Muscle of leg (tissue), 11 donors: ENCODE measurements around the gene MYH8. TPM values are rescaled to one million over a fixed set of nuclear protein-coding genes. Genes with fewer than 3 reads are reported as not detected.

Experiments used
- DNase-seq: peaks from one replicate; pipeline ENCODE4 v3.0.0; 2013
- H3K27ac ChIP-seq: one replicate; pipeline ENCODE4 v1.5.1; 2013; ENCODE audit warnings: mild to moderate bottlenecking, low read length, control low read depth
- H3K27me3 ChIP-seq: one replicate; pipeline ENCODE4 v1.6.1; 2013; ENCODE audit warnings: low read length; ENCODE audit not compliant: control insufficient read depth, insufficient read depth
- H3K36me3 ChIP-seq: one replicate; pipeline ENCODE4 v1.6.1; 2013; ENCODE audit warnings: low read length; ENCODE audit not compliant: control insufficient read depth, insufficient read depth
- H3K4me1 ChIP-seq: one replicate; pipeline ENCODE4 v1.6.1; 2013; ENCODE audit warnings: low read length; ENCODE audit not compliant: control insufficient read depth, insufficient read depth
- H3K4me3 ChIP-seq: one replicate; pipeline ENCODE4 v1.5.1; 2013; ENCODE audit warnings: low read length, control low read depth
- H3K9me3 ChIP-seq: replicated peaks from 2 replicates; pipeline ENCODE4 v1.6.1; 2013; ENCODE audit warnings: low read depth, low read length; ENCODE audit not compliant: control insufficient read depth
- WGBS: methylation state at CpG from one replicate; pipeline ENCODE4 v1.1.5; 2013; ENCODE audit warnings: missing lambda C conversion rate; ENCODE audit not compliant: insufficient coverage; 5-methylcytosine and 5-hydroxymethylcytosine counted together
- polyA plus RNA-seq, 8 donors: library from polyadenylated mRNA; unstranded; fragments of 120-200 nt; gene quantifications; one replicate each; pipeline versions ENCODE4 v1.2.1 to v1.2.3, GENCODE V29; 2013; ENCODE audit warnings: inconsistent platforms in 1 of 8, low replicate concordance in 1 of 8; ENCODE audit not compliant: insufficient read length in 8 of 8, insufficient read depth in 1 of 8
- total RNA-seq: library from RNA; stranded (reverse); fragments of 120-200 nt; gene quantifications from one replicate; pipeline ENCODE4 v1.2.4, GENCODE V29; 2013

Gene MYH8
- total and polyA plus RNA-seq, 9 donors = 397 to 1,862 (median 1,461) TPM

- DNase-seq = no peak
- H3K36me3 ChIP-seq = no peaks in the 10 kb centered on the region
- H3K4me3 ChIP-seq = no peak overlapping the region
- peaks cover 2% of the 10 kb centered on the region for H3K27me3 ChIP-seq
- peaks cover 7% of the 10 kb centered on the region for H3K4me1 ChIP-seq
- H3K27ac ChIP-seq = no peak overlapping the region
- no peaks in the 10 kb centered on the region for H3K9me3 ChIP-seq
- WGBS = 19% methylated on average over 3 of the region's 4 CpGs
Observed at GRCh38 chr17:10357768-10358167, 64.0 kb downstream of the MYH8 start.

DNA sequence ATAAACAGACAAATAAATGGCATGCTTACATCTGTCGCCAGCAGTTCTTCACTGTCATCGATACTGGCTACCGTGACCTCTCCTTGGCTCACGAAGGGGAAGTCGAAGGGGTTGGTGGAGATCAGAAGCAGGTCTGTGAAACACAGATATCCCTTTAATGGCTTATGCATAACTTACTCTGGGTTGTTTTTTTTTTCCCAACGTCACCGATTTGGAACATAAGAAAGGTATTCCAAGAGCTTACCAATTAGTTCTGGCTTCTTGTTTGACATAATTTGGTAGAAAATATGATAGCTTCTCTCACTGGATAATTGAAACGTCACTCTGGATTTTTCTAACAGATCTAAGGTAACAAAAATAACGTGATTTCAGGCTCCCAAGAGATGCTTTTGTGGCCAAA lies 67.1 kb downstream of the MYH8 start:
- DNase-seq = peak; percentile 14
- WGBS = no CpG with 5 or more reads among the region's 9 CpGs
- no peaks in the 10 kb centered on the region for H3K9me3 ChIP-seq
- no peaks in the 10 kb centered on the region for H3K36me3 ChIP-seq
- H3K27me3 ChIP-seq = peaks cover 2% of the 10 kb centered on the region
- no peak overlapping the region for H3K27ac ChIP-seq
- H3K4me3 ChIP-seq = no peak overlapping the region
- H3K4me1 ChIP-seq = peaks cover 7% of the 10 kb centered on the region

DNA sequence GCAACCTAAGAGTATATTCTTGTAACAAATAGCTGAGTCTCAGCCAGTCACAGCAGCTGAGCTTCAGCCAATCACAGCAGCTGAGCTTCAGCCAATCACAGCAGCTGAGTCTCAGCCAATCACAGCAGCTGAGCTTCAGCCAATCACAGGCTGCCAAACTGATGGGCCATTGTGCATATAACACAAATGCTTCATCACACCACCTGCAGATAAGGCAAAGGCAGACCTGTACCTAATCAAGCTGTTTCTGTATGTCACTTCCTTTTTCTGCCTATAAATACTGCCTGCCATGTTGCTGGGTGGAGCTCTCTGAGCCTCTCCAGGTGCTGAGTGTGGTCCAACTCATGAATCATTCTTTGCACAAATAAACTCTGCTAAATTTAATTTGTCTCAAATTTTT lies 68.9 kb downstream of the MYH8 start:
- H3K27me3 ChIP-seq = peaks cover 2% of the 10 kb centered on the region
- DNase-seq = no peak
- H3K4me1 ChIP-seq = peaks cover 7% of the 10 kb centered on the region
- H3K4me3 ChIP-seq = no peak overlapping the region
- no peaks in the 10 kb centered on the region for H3K9me3 ChIP-seq
- no peak overlapping the region for H3K27ac ChIP-seq
- H3K36me3 ChIP-seq = no peaks in the 10 kb centered on the region

GRCh38 chr17:10349403-10349802 lies 72.3 kb downstream of the MYH8 start:
- no peaks in the 10 kb centered on the region for H3K9me3 ChIP-seq
- no peak overlapping the region for H3K4me3 ChIP-seq
- no CpG with 5 or more reads among the region's 1 CpG for WGBS
- DNase-seq = no peak
- no peaks in the 10 kb centered on the region for H3K36me3 ChIP-seq
- H3K27me3 ChIP-seq = no peaks in the 10 kb centered on the region
- H3K4me1 ChIP-seq = peaks cover 2% of the 10 kb centered on the region
- no peak overlapping the region for H3K27ac ChIP-seq

- no peaks in the 10 kb centered on the region for H3K27me3 ChIP-seq
- H3K9me3 ChIP-seq = no peaks in the 10 kb centered on the region
- no CpG with 5 or more reads among the region's 3 CpGs for WGBS
- H3K36me3 ChIP-seq = no peaks in the 10 kb centered on the region
- no peak overlapping the region for H3K4me3 ChIP-seq
- no peaks in the 10 kb centered on the region for H3K4me1 ChIP-seq
- DNase-seq = no peak
- H3K27ac ChIP-seq = no peak overlapping the region
Observed at GRCh38 chr17:10344816-10345215, 76.9 kb downstream of the MYH8 start.

Other genes with a start within 250 kb of the MYH8 start
- gene GAS7, start 223.3 kb downstream of the MYH8 start, total RNA-seq = 54.1 TPM
- 10 to 100 TPM; 33.3 to 68.9 (median 45.2) TPM for gene GAS7, start 223.3 kb downstream of the MYH8 start, polyA plus RNA-seq
- gene MYH13, start 48.9 kb downstream of the MYH8 start, total RNA-seq = 0.31 TPM
- gene MYH13, start 48.9 kb downstream of the MYH8 start, polyA plus RNA-seq = 1 to 10 TPM in 4 of 8 donors, under 1 TPM in 4; 0.66 to 1.4 (median 0.98) TPM
- gene MYH4, start 47.6 kb upstream of the MYH8 start, total RNA-seq = 0.09 TPM
- under 1 TPM; 0.20 to 0.56 (median 0.42) TPM for gene MYH4, start 47.6 kb upstream of the MYH8 start, polyA plus RNA-seq
- 3.4 TPM for gene MYH1, start 96.6 kb upstream of the MYH8 start, total RNA-seq
- 10 to 100 TPM in 4 of 8 donors, 1 to 10 TPM in 4; 4.1 to 18.4 (median 9.1) TPM for gene MYH1, start 96.6 kb upstream of the MYH8 start, polyA plus RNA-seq
- gene MYH2, start 127.7 kb upstream of the MYH8 start, total RNA-seq = 42.5 TPM
- 10 to 100 TPM in 7 of 8 donors, 1 to 10 TPM in 1; 4.1 to 53.3 (median 25.7) TPM for gene MYH2, start 127.7 kb upstream of the MYH8 start, polyA plus RNA-seq
- gene MYH3, start 235.4 kb upstream of the MYH8 start, total RNA-seq = 10,246 TPM
- gene MYH3, start 235.4 kb upstream of the MYH8 start, polyA plus RNA-seq = over 10,000 TPM in 6 of 8 donors, 1,000 to 10,000 TPM in 2; 7,710 to 16,147 (median 12,206) TPM